ENCODE results near the gene ICAM1. TPM values are rescaled to one million over a fixed set of nuclear protein-coding genes. Genes with fewer than 3 reads are reported as not detected.

The ICAM1 gene
- total RNA-seq, 1 experiment from 2014 or later = 136 TPM

DNA sequence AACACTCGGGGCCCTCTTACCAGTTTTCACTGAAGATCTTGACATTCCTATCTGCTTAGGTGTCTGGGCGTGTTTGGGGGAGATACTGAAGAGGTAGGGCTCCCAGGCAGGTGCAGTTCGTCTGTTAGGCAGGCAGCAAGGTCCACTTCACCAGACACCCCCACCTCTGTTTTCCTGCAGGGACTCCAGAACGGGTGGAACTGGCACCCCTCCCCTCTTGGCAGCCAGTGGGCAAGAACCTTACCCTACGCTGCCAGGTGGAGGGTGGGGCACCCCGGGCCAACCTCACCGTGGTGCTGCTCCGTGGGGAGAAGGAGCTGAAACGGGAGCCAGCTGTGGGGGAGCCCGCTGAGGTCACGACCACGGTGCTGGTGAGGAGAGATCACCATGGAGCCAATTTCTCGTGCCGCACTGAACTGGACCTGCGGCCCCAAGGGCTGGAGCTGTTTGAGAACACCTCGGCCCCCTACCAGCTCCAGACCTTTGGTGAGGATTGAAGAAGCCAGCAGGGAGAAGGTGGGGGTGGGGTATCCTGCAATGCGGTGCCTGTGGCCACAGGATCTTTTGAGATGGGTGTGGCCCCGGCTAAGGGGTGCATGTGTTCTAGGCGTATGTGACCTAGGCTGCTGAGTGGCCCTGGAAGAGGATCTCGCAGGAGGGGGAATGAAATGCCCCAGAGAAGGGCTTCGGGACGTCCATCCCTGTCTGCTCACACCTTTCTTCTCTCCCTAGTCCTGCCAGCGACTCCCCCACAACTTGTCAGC, 12.6 kb downstream of the ICAM1 start:
- Histone ChIP-seq H3K27me3 (ENCODE audit: control insufficient read depth, insufficient read depth, low read length) (no peaks in the 10 kb centered on the region), H3K4me1 (ENCODE audit: control insufficient read depth, insufficient read depth, low read length) (peaks cover 17% of the 10 kb centered on the region; the same call in 1 of the 2 replicates), H3K27ac (ENCODE audit: low read length) (no peak overlapping the region), H3K36me3 (ENCODE audit: control insufficient read depth, insufficient read depth, low read length) (0 out of 2 replicates have a peak, but pooled peaks cover 2% of the 10 kb centered on the region), H3K9me3 (ENCODE audit: control insufficient read depth, insufficient read depth, low read depth, low read length) (no peaks in the 10 kb centered on the region), H3K4me3 (ENCODE audit: low read depth in 2 of 2, low read length in 2 of 2) (no peak overlapping the region)
- POLR2A ChIA-PET = interaction anchor here (0.7 kb wide), 1 partner anchor 176 kb away, joined by 5 read pairs; no protein-coding TSS in a partner anchor
- no peak for DNase-seq (ENCODE audit: low read depth, low spot score)
- in situ Hi-C loops (cut with HindIII; ENCODE audit: low pct_unique_long_range_greater_than_20kb, low sequenced_read_pairs) = no loop called here
- no TSS peak for BruUV-seq (replicated peaks)
- TF ChIP-seq, protein P1, sequence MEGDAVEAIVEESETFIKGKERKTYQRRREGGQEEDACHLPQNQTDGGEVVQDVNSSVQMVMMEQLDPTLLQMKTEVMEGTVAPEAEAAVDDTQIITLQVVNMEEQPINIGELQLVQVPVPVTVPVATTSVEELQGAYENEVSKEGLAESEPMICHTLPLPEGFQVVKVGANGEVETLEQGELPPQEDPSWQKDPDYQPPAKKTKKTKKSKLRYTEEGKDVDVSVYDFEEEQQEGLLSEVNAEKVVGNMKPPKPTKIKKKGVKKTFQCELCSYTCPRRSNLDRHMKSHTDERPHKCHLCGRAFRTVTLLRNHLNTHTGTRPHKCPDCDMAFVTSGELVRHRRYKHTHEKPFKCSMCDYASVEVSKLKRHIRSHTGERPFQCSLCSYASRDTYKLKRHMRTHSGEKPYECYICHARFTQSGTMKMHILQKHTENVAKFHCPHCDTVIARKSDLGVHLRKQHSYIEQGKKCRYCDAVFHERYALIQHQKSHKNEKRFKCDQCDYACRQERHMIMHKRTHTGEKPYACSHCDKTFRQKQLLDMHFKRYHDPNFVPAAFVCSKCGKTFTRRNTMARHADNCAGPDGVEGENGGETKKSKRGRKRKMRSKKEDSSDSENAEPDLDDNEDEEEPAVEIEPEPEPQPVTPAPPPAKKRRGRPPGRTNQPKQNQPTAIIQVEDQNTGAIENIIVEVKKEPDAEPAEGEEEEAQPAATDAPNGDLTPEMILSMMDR (IDR thresholded peaks at IDR 0.05) = no peak
- no peak for TF ChIP-seq SIN3A (IDR thresholded peaks at IDR 0.05; ENCODE audit: borderline replicate concordance, insufficient read depth, low read depth, low read length)
- ATAC-seq = no peak
- CTCF ChIA-PET = interaction anchor here (0.7 kb wide), 1 partner anchor 34 kb away, joined by 7 read pairs; no protein-coding TSS in a partner anchor
- intact Hi-C loops (cut with micrococcal nuclease; ENCODE audit: unreplicated experiment) = no loop called here

DNA sequence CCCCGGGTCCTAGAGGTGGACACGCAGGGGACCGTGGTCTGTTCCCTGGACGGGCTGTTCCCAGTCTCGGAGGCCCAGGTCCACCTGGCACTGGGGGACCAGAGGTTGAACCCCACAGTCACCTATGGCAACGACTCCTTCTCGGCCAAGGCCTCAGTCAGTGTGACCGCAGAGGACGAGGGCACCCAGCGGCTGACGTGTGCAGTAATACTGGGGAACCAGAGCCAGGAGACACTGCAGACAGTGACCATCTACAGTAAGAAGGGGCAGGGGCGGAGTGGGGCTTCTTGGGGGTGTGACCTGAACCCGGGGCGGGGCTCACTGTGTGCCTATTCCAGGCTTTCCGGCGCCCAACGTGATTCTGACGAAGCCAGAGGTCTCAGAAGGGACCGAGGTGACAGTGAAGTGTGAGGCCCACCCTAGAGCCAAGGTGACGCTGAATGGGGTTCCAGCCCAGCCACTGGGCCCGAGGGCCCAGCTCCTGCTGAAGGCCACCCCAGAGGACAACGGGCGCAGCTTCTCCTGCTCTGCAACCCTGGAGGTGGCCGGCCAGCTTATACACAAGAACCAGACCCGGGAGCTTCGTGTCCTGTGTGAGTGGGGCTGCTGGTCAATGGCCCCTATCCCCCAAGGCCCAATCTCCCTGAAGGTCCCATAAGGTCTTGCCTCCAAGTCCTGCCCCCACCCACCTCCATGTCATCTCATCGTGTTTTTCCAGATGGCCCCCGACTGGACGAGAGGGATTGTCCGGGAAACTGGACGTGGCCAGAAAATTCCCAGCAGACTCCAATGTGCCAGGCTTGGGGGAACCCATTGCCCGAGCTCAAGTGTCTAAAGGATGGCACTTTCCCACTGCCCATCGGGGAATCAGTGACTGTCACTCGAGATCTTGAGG, 13.4 kb downstream of the ICAM1 start:
- DNase-seq (ENCODE audit: low read depth, low spot score) (no peak), ATAC-seq (no peak)
- no peaks in the 10 kb centered on the region for H3K27me3 ChIP-seq (ENCODE audit: control insufficient read depth, insufficient read depth, low read length)
- H3K27ac ChIP-seq (ENCODE audit: low read length) = no peak overlapping the region
- in situ Hi-C loops (cut with HindIII; ENCODE audit: low pct_unique_long_range_greater_than_20kb, low sequenced_read_pairs) = no loop called here
- CTCF ChIA-PET = no interaction called here
- intact Hi-C loops (cut with micrococcal nuclease; ENCODE audit: unreplicated experiment) = no loop called here
- no peak for TF ChIP-seq SIN3A (IDR thresholded peaks at IDR 0.05; ENCODE audit: borderline replicate concordance, insufficient read depth, low read depth, low read length)
- TF ChIP-seq TCF7L2 (IDR thresholded peaks at IDR 0.05; ENCODE audit: low read depth, low read length) = no peak
- no peak for TF ChIP-seq POLR2AphosphoS5 (IDR thresholded peaks at IDR 0.05; ENCODE audit: low read depth, low read length)
- TF ChIP-seq, protein P2, sequence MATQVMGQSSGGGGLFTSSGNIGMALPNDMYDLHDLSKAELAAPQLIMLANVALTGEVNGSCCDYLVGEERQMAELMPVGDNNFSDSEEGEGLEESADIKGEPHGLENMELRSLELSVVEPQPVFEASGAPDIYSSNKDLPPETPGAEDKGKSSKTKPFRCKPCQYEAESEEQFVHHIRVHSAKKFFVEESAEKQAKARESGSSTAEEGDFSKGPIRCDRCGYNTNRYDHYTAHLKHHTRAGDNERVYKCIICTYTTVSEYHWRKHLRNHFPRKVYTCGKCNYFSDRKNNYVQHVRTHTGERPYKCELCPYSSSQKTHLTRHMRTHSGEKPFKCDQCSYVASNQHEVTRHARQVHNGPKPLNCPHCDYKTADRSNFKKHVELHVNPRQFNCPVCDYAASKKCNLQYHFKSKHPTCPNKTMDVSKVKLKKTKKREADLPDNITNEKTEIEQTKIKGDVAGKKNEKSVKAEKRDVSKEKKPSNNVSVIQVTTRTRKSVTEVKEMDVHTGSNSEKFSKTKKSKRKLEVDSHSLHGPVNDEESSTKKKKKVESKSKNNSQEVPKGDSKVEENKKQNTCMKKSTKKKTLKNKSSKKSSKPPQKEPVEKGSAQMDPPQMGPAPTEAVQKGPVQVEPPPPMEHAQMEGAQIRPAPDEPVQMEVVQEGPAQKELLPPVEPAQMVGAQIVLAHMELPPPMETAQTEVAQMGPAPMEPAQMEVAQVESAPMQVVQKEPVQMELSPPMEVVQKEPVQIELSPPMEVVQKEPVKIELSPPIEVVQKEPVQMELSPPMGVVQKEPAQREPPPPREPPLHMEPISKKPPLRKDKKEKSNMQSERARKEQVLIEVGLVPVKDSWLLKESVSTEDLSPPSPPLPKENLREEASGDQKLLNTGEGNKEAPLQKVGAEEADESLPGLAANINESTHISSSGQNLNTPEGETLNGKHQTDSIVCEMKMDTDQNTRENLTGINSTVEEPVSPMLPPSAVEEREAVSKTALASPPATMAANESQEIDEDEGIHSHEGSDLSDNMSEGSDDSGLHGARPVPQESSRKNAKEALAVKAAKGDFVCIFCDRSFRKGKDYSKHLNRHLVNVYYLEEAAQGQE (IDR thresholded peaks at IDR 0.05; ENCODE audit: insufficient read depth in 1 of 2, low read depth in 2 of 2, low read length in 1 of 2) = no peak
- TF ChIP-seq, protein P1 (IDR thresholded peaks at IDR 0.05) = no peak
- H3K4me3 ChIP-seq (ENCODE audit: low read depth in 2 of 2, low read length in 2 of 2) = no peak overlapping the region
- BruUV-seq (replicated peaks) = no TSS peak
- POLR2A ChIA-PET = no interaction called here
- 0 out of 2 replicates have a peak, but pooled peaks cover 2% of the 10 kb centered on the region for H3K36me3 ChIP-seq (ENCODE audit: control insufficient read depth, insufficient read depth, low read length)
- peaks cover 17% of the 10 kb centered on the region; the same call in 1 of the 2 replicates for H3K4me1 ChIP-seq (ENCODE audit: control insufficient read depth, insufficient read depth, low read length)
- no peaks in the 10 kb centered on the region for H3K9me3 ChIP-seq (ENCODE audit: control insufficient read depth, insufficient read depth, low read depth, low read length)

Measured in Panc1 (cell line).